GM19467 (cell line): Measurements from ENCODE around the gene SLC7A5.
A peak's percentile ranks its signal among the peaks of the same experiment; 100 is the strongest.
"Not testable (repeated sequence)": the region's sequence is repeated elsewhere in the genome, so short reads cannot be mapped to it uniquely, and the experiment has no call there.

Experiments
- ATAC-seq: cut with Tn5 transposase; IDR thresholded peaks from one replicate; pipeline ENCODE4 v1.9.1; 2021; ENCODE audit warnings: mild to moderate bottlenecking, moderate library complexity; ENCODE audit not compliant: unreplicated experiment

Gene SLC7A5

DNA sequence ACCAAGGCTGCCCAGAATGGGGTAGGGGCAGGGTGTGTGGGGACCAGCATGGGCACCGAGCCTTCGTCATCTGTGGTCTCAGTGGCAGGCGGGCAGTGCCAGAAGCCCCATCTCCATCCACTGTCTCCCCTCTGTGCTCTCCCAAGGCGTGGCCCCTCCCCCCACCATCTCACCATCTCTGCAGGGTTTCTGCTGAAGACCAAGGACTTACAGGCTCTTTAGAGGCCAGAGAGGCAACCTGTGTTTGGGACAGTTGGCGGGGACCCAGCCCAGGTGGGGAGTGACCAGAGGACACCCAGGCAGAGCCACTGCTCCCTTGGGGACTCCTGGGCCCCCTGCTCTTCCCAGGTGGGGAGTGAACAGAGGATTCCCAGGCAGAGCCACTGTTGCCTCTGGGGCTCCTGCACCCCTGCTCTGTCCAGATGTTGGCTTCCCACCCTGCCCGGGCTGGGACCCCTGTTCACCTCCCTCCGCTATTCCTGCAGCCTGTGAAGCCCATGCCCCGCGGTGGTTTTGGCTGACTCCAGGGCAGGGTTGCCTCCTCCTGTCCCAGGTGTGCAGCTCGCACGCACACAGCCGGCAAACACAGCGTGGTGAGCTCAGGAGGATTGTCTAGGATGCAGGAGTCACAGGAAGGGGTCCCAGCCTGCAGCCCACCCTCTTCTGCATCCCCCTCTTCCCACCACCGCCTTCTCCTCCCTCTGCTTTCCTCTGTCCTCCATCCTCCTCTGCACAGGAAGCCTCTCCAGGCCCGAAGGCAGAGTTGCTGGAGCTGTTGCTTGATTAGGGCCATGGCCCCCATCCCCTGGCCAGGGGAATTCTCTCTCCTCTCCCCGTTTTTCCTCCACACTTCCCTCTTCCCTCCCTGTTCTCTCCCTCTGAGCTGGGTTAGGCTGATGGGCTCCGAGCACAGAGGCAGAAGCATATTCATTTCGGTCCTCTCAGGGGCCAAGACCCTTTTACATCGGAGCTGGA lies 45.0 kb downstream of the SLC7A5 start:
- ATAC-seq, result no peak

DNA sequence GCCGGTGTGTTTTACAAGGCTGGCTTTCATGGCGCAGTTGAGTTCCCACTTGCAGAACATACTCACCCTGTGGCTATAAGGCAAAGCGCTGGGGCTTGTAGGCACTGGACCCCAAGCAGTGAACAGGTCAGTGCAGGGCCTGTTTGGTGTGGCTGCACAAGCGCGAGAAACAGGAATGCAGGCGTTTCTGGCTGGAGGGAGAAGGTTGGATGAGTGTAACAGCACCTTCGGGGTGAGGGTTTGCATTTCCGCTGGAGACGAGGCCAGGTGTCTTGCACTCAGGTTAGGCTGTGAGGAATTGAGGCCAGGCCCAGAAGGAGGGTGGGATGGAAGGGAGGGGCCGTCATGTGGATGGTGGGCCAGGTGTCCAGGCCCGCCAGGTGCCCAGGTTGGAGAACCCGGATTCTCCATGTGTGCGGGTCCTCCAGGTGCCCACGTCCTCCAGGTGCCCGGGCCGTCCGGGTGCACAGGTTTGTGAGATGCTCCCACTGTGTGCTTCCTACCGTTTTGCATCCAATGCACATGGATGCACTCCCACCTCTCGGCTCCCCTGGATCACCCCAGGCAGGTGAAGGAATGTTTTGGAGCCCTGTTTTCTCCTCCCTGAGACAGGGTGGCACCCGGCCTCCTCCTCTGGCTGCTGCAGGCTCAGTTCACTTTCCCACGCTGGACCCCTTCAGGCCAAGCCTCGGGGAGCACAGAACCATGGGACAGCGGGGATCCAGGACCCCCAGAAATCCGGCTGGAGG lies 46.0 kb downstream of the SLC7A5 start:
- no peak for ATAC-seq

DNA sequence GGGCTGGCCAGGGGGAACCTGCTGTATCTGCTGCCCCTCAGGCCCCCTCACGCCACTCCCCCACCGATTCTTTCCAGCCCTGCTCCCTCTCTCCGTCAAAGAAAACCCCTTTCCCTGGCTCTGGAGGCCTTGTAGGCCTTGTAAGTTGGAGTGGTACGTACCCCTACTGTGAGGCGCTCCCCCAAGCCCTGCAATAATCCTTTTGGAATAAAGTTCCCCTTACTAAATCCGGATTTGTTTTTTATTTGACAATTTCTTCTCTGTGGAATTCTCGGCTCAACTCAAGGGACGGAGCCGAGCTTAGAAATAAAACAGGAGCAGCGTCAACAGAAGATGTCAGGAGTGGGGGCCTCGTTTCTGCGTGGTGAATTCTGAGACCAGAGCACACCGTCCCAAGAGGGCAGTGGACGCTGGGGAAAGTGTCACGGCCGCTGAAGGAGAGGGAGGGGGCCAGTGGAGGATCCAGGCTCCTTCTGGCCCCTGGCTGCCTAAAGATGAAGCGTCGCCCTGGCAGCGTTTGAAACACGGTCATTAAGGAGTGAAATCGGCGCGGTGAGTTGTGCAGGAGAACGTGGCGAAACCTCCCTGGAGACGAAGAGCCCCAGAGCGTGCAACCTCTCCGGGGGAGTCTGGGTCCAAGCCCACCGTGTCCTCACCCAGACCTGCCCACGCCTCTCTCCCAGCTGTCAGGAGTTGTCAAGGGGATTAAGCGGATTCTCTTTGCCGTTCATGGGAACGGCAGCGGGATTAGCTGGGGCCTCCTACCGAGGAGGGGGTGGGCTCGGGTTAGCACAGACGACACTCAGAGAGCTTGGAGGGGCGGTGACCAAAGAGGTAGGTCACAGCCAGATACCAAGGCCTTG lies 47.0 kb downstream of the SLC7A5 start:
- no peak for ATAC-seq

DNA sequence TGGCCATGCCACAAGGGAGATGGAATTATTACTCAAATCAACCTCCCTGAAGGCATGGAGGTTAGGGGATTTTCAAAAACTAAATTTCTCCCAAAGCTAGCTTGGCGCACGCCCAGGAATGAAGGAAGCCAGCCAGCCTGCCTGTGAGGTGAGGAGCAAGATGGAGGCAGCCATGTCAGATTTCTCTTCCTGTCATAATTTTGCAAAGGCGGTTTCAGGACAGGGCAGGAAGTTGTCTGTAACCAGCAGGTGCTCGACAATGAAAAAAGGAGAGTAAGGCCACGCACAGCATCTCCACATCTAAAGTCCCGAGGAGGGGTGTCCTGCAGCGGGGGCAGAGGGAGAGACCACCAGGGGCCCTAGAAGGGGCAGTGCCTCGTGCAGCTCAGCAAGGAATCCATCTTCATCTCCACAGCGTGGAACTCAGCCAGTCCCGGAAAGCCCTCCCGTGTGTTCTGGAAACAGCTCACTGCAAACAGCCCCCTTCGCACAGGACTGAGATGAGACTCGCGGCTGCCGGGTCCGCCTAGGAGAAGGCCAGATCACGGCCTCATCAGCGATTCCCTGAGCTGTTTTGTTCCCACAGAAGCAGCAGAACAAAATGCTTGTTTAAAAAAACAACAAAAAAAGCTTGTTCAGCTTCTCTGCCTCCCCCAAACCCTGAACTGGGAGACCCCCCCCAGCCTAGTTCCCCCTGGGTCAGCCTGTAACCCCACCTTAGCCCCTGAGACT lies 47.8 kb downstream of the SLC7A5 start:
- no peak for ATAC-seq

DNA sequence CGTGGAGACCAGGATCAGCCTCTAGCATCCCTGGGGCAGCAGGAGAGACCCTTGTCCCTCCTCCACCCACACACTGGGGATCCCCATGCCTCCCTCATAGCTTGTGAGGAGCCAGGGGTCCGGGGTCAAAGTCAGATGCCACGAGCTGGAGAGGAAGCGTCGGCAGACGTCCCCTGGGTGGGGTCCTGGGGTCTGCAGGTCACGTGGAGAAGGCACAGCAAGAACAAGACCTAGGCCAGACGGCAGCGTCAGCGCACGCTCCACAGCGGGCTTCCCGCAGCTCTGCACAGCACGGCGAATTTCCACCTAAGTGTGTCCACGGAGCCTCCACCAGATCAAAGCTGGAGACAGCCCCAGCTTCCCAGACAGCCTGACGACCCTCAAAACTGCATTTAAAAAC lies 49.3 kb downstream of the SLC7A5 start:
- ATAC-seq, result no peak

DNA sequence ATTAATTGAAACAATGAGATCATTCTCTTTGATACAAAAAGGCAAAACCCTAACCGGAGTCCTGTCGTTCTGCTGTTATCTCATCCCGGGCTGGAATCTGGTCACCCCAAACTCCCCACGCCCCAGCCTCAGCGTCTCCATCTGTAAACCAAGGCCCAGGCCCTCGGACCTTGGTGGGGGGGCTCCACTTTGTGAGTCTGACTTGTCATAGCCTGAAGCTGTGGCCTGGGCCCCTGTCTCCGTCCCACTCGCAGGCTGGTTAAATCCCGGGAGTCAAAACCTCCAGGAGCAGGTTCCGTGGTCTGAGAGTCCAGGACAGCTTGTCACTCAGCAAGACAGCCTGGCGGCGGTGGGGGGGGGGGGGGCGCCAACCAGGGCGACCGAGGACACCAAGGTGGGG lies 50.0 kb downstream of the SLC7A5 start:
- ATAC-seq, result no peak

DNA sequence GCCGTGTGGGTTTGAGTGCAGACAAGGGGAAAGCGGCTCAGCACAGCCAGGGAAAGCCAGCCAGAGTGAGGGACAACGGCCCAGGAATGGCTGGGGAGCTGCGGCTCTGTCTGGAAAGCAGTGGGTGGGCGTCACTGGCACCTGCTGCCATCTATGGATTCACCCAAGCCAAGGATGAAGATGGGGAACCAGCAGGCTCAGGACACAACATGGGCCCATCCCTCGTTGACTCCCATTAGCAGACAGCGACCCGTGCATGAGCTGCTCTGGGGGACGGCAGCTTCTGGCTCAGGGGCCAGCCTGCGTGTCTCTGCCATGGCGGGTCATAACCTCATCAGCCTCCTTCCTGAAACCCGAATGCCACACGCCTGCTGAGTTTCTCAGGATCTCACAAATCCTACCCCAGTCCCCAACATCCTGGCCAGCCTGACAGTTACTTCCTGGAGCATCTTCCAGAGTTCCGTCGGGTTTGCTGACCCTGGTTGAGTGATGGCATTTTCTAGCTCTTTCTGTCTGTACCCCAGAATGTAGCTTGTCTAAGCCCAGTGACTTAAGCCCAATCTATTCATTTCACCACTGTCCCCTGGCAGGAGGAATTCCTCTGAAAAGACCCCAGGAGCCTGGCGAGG lies 50.7 kb downstream of the SLC7A5 start:
- no peak for ATAC-seq

DNA sequence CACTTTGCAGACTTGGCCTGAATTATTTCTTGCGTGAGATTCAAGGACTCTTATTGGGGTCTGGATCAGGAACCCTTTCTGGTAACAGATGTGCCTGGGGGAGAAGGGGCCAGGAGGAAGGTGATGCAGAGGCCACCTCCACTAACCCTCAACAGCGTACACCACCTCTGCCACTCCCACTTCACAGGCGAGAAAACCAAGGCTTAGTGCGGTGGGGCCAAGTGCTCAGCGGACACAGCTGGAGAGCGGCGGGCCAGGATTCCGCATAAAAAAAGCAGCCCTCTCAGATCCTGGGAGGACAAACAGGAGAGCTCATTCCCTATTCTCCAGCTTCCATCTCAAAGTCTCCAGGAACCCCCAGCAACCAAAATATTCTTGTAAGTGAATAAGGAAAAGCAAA lies 51.4 kb downstream of the SLC7A5 start:
- ATAC-seq, result no peak

DNA sequence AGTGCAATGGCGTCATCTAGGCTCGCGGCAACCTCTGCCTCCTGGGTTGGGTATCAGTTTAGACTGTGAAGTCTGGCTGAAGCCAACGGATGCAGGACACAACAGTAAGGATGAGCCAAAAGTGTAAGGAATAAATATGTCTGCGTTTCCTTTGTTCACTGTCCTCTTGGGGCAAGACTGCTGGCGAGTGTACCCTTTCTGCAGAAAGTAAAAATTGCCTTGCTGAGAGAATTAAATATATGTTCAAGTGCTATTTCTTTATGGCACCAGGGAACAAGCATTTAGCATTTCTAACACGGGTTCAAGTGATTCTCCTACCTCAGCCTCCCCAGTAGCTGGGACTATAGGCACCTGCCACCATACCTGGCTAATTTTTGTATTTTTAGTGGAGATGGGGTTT lies 51.9 kb downstream of the SLC7A5 start:
- ATAC-seq, result not testable (repeated sequence)

DNA sequence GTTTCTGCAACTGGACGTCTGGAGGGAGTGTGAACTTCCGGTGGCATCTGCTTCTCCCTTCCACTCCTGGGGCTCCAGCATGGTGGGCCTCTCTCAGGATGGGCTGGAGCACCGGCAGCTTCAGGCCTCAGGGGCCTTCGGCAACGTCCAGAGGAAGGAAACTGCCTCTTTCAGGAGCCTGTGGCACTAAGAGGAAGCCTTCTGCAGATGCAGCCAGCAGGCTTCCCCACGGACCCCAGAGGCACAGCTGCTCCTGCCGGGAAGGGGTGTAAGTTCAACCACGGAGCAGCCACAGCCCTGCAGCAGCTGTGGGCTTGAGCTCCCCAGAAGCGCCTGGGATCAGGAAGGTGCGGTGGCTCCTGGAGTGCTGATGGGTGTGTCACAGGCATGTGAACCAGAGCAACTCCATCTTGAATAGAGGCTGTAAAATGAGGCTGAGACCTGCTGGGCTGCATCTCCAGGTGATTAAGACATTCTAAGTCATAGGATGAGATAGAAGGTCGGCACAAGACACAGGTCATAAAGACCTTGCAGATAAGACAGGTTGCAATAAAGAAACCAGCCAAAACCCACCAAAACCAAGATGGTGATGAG lies 52.7 kb downstream of the SLC7A5 start:
- ATAC-seq, result no peak

DNA sequence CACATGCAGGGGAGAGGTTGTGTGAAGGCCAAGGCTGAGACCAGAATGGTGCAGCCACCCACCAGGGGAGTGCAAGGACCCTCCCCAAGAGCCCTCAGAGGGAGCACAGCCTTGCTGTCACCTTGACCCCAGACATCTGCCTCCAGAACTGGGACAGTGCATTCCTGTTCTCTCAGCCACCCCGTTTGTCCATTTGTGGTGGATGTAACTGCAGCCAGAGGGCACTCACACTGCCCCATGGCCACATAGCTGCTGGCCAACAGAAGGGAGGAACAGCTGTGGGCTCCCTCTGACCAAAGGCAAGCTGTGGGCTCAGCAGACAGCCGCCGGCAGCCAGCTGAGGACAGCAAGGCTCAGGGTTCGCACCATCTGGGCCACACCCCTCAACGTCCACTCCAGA lies 53.7 kb downstream of the SLC7A5 start:
- ATAC-seq, result no peak

DNA sequence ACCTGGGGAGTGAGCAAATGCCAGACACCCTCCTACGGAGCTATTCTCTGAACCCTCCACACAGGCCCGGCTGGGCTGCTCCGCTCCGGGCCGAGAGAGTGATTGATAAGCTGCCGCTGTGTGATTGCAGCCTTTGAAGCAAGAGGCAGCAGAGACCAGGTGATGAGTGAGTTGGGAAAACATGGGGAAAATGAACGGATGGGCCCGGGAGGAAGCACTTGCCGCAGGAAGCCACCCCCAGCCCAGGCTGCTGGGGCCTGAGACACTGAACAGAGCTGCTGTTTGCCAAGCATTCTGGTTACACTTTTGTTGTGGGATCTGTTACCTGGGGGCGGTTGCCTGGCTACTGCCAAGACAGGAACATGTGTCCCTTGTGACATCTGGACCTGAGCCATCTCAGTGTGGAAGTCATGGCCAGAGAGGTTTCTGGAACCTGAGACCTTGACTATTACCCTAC lies 57.1 kb downstream of the SLC7A5 start:
- ATAC-seq, result no peak

DNA sequence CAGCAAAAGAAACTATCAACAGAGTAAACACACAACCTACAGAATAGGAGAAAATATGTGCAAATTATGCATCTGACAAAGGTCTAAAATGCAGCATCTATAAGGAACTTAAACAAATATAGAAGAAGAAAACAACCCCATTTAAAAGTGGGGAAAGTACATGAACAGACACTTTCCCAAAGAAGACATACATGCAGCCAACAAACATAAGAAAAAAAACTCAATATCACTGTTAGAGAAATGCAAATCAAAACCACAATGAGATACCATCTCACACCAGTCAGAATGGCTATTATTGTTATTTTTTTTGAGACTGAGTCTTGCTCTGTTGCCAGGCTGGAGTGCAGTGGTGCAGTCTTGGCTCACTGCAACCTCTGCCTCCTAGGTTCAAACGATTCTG lies 57.9 kb downstream of the SLC7A5 start:
- ATAC-seq, result not testable (repeated sequence)

DNA sequence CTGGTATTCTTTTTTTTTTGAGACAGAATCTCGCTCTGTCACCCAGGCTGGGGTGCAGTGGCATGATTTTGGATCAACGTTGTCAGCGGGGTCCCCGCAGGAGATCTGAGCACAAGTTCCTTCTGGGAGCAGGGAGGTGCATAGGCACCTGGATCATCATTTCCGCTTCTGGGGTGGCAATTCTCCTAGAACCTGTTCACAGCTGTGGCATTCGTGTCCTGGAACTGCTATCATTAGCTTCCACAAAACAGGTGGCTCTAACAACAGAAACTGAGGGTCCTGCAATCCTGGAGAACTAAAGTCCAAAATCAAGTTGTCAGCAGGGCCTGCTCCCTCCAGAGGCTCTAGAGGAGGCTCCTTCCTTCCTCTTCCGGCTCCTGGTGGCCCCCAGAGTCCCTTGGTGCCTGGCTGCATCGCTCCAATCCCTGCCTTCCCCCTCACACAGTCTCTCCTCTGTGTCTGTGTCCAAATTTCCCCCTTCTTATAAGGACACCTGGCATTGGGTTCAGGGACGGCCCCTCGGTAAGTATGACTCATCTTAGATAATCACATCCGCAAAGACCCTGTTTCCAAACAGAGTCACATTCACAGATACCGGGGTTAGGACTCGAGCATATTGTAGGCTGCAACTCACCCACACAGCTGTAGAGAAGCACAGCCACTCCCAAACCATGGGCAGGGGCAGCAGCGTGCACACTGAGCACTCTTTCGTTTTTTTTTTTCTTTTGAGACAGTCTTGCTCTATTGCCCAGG lies 60.0 kb downstream of the SLC7A5 start:
- peak; percentile 38 for ATAC-seq

DNA sequence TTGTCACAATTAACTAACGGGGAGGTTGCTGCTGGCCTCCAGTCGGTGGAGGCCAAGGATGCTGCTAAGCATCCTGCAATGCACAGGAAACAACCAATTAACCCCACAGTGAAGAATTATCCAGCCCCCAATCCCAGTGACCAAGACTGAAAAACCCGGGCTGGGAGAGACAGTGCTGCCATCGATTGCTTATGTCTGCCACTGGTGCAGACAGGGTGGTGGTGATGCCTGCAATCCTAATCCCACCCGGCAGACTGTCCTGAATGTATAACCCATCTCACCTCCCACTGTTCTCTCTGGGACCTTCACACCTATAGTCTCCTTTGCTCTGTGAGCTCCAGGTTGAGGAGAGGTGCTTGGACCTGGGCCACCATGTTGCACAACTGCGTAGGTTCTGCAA lies 61.2 kb downstream of the SLC7A5 start:
- no peak for ATAC-seq

DNA sequence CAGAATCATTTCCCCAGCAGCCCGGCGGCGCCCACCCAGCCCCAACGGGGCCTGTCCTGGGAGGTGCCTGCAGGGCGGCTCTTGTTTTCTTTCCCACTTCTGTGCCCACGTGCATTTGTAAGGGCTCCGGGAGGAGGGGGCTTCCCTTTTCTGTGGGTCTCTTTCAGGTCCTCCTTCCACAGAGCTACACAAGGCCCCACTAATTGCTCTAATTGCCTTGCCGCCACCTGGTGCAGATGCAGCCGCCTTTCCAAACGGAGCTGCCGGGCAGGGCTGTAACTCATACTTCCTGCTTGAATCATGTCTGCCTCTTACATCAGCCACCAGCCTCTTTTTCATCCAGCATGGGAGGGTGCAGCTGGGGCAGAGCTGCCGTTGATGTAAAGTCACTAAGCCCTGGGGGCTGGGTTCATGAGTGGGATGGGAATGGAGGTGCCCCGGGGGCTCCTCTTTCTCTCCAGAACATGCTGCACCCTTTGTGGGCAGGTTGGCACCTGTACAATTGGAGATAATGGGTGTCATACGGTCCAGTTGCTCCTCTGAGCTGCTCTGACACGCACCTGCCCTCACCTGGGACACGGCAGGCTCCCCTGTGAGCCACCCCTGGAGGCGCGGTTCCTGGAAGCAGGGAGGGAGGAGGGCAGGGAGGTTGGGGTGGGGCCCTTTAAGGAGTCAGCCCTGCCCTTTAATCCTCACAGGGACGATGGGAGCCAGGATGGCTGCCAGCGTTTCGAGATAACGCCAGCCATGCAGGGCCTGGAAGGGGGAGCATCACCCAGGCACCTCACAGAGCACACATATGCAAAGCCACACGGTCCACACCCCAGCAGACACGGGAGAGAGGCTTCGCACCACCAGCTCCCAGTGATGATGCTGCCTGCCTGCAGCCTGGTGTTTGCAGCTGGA lies 62.4 kb downstream of the SLC7A5 start:
- ATAC-seq, result no peak

DNA sequence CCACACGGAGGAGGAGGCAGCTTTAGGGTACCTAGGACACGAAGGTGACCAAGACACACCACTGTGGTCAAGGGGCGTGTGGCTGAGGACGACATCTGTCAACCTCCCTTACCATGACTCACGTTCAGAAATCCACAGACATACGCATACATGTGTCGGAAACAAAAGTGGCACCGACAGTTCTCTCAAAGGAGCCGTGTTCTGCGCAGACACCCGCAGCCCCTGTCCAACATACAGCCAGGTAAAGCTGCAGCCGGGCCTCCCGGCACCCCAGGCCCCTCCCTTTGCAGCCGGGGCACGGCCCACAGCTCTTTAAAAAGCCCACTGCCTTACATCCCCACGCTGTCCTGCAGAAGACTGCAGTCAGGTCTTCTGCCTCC lies 63.1 kb downstream of the SLC7A5 start:
- no peak for ATAC-seq

DNA sequence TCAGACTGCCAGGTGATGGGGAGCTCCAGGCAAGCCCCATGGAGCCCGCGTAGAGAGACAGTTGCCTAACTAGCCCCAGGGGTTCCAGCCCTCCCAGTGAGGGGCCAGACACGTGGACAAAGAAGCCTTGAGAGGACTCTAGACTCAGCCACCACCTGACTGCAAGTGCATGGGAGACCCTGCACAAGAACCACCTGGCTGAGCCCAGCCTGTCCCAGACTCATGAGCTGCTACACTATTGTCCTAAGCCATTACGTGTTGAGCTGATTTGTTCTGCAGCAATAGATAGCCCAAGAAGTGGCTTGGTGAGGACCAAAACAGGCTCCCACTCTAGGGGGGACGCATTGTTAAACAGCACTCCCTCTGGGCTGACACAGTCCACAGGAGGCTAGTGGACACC lies 65.9 kb downstream of the SLC7A5 start:
- ATAC-seq, result no peak
